HCT116 (cell line): ENCODE results near the gene THSD7A. TPM values are rescaled to one million over a fixed set of nuclear protein-coding genes. Genes with fewer than 3 reads are reported as not detected.

Source experiments
- ATAC-seq: fragments of 200-7000 bp; cut with Tn5 transposase; 2 replicates; pipeline ENCODE4 v1.9.1; 2020; ENCODE audit warnings: mild to moderate bottlenecking, moderate library complexity
- BruUV-seq: library from RNA; stranded (reverse); fragments of 400-500 nt; replicated peaks from 2 replicates; lab custom pipeline; 2021; lab: Mats Ljungman, UMichigan
- CTCF ChIA-PET: fragments of 300-600 bp; sonication (Branson Sonifier 250); formaldehyde crosslinking; loops from one replicate; lab custom pipeline; 2021; ENCODE audit warnings: antibody characterized with exemption; lab: Charles Lee
- POLR2A ChIA-PET: fragments of 300-600, 350-600 bp; sonication (Branson Sonifier 250); formaldehyde crosslinking; loops from one replicate; lab custom pipeline; 2021; ENCODE audit warnings: antibody characterized with exemption; lab: Charles Lee
- RAD21 ChIA-PET, 2 experiments: fragments of 300-600 bp; sonication (Branson Sonifier 250); formaldehyde crosslinking; loops; one replicate each; lab custom pipeline; 2023; ENCODE audit warnings: low total read pairs in 2 of 2; ENCODE audit not compliant: uncharacterized antibody in 2 of 2, unreplicated experiment in 2 of 2, low non-redundant PET in 1 of 2; lab: Charles Lee
- DNase-seq: peaks from one replicate; pipeline ENCODE4 v3.0.0-alpha.2; 2010; ENCODE audit warnings: low read depth, low spot score
- H2AFZ ChIP-seq: fragments of 200-600 bp; shearing (Covaris generic), sonication (generic); 2 replicates; pipeline ENCODE4 v1.6.1; 2017; ENCODE audit warnings: low read depth, mixed run types, mixed read lengths, antibody characterized with exemption, low read length; ENCODE audit not compliant: poor library complexity, severe bottlenecking
- H3K27ac ChIP-seq: 2 replicates; pipeline ENCODE4 v1.5.1; 2012; ENCODE audit warnings: low read depth, low read length
- H3K27me3 ChIP-seq: fragments of 200-600 bp; sonication (generic); 2 replicates; pipeline ENCODE4 v1.6.1; 2016; ENCODE audit warnings: mixed run types, low read length, mixed read lengths; ENCODE audit not compliant: insufficient read depth
- H3K36me3 ChIP-seq, 2 experiments: fragments of 200-500 bp in 1 of 2; fragments of 200-600 bp in 1 of 2; sonication (Bioruptor generic) in 1 of 2; sonication (generic) in 1 of 2; 2 replicates each; pipeline versions ENCODE4 v1.5.1 to v1.6.1; 2014 to 2016; ENCODE audit warnings: low read length in 2 of 2, inconsistent platforms in 1 of 2, mixed read lengths in 1 of 2, mixed run types in 1 of 2; ENCODE audit not compliant: insufficient read depth in 2 of 2, control insufficient read depth in 1 of 2
- H3K4me1 ChIP-seq, 2 experiments: fragments of 200-600 bp in 1 of 2; sonication (generic) in 1 of 2; 2 replicates each; pipeline versions ENCODE4 v1.5.1 to v1.6.1; 2012 to 2017; ENCODE audit warnings: low read length in 2 of 2, inconsistent platforms in 1 of 2, mild to moderate bottlenecking in 1 of 2, mixed read lengths in 1 of 2, mixed run types in 1 of 2, moderate library complexity in 1 of 2; ENCODE audit not compliant: insufficient read depth in 2 of 2, control insufficient read depth in 1 of 2
- H3K4me2 ChIP-seq: fragments of 200-600 bp; sonication (generic); 2 replicates; pipeline ENCODE4 v1.6.1; 2017; ENCODE audit warnings: mixed run types, low read length, mixed read lengths
- H3K4me3 ChIP-seq, 2 experiments: fragments of 200-600 bp in 1 of 2; sonication (generic) in 1 of 2; replicated peaks in 1 of 2; 2 replicates each; pipeline ENCODE4 v1.5.1; 2011 to 2016; ENCODE audit warnings: low read length in 2 of 2, control low read depth in 1 of 2, low read depth in 1 of 2, mild to moderate bottlenecking in 1 of 2, mixed read lengths in 1 of 2, mixed run types in 1 of 2
- H3K79me2 ChIP-seq: fragments of 200-600 bp; sonication (generic); 2 replicates; pipeline ENCODE4 v1.6.1; 2017; ENCODE audit warnings: mild to moderate bottlenecking, mixed run types, low read length, moderate library complexity, mixed read lengths; ENCODE audit not compliant: insufficient read depth
- H3K9ac ChIP-seq: fragments of 200-600 bp; sonication (generic); 2 replicates; pipeline ENCODE4 v1.6.1; 2016; ENCODE audit warnings: low read length, mixed read lengths
- H3K9me2 ChIP-seq: fragments of 200-600 bp; sonication (generic), shearing (Covaris generic); 2 replicates; pipeline ENCODE4 v1.6.1; 2017; ENCODE audit warnings: mixed run types, mild to moderate bottlenecking, moderate library complexity; ENCODE audit not compliant: insufficient read depth
- H3K9me3 ChIP-seq, 2 experiments: fragments of 200-500 bp in 1 of 2; fragments of 200-600 bp in 1 of 2; sonication (Bioruptor generic) in 1 of 2; sonication (generic) in 1 of 2; 2 replicates each; pipeline ENCODE4 v1.6.1; 2014 to 2017; ENCODE audit warnings: low read length in 2 of 2, mixed read lengths in 2 of 2, inconsistent platforms in 1 of 2, low read depth in 1 of 2, mild to moderate bottlenecking in 1 of 2, mixed run types in 1 of 2, moderate library complexity in 1 of 2; ENCODE audit not compliant: control insufficient read depth in 1 of 2, insufficient read depth in 1 of 2
- H4K20me1 ChIP-seq: fragments of 200-600 bp; sonication (generic), shearing (Covaris generic); 2 replicates; pipeline ENCODE4 v1.6.1; 2017; ENCODE audit warnings: mixed run types, mild to moderate bottlenecking, moderate library complexity; ENCODE audit not compliant: insufficient read depth
- ATF3 ChIP-seq: IDR thresholded peaks from 2 replicates; pipeline ENCODE4 v1.6.1; 2012
- CEBPB ChIP-seq: IDR thresholded peaks from 2 replicates; pipeline ENCODE4 v1.6.1; 2012; ENCODE audit warnings: low read depth
- CTCF ChIP-seq, 3 experiments: fragments of 200-600 bp in 1 of 3; sonication (generic) in 1 of 3; IDR thresholded peaks in 2 of 3; conservative IDR thresholded peaks in 1 of 3; 2 replicates each; pipeline ENCODE4 v1.5.1; 2012 to 2017; ENCODE audit warnings: low read depth in 2 of 3, low read length in 2 of 3, antibody characterized with exemption in 1 of 3, borderline replicate concordance in 1 of 3, control low read depth in 1 of 3, mild to moderate bottlenecking in 1 of 3, mixed read lengths in 1 of 3, mixed run types in 1 of 3, moderate library complexity in 1 of 3; ENCODE audit not compliant: insufficient read depth in 1 of 3
- POLR2A ChIP-seq: IDR thresholded peaks from 2 replicates; pipeline ENCODE4 v1.7.0; 2011; ENCODE audit warnings: borderline replicate concordance; ENCODE audit not compliant: insufficient read depth, insufficient read length; ENCODE audit errors: extremely low read depth
- RAD21 ChIP-seq: IDR thresholded peaks from 2 replicates; pipeline ENCODE4 v1.6.1; 2012; ENCODE audit warnings: low read depth, mild to moderate bottlenecking
- intact Hi-C: fragments of 100-400 bp; cut with micrococcal nuclease; formaldehyde crosslinking; loops from 2 replicates; pipeline ENCODE4 v1.10.0; 2022
- total RNA-seq: library from RNA; stranded (reverse); gene quantifications from one replicate; pipeline ENCODE4 v1.2.1, GENCODE V29; 2021; ENCODE audit not compliant: unreplicated experiment

THSD7A gene
- total RNA-seq, 1 experiment from 2014 or later: 0.05 TPM

- no TSS peak for BruUV-seq
- peak; percentile 22 for DNase-seq
- Histone ChIP-seq H3K79me2 (no peaks in the 10 kb centered on the region), H3K4me1 (no peaks in the 10 kb centered on the region), H4K20me1 (no peaks in the 10 kb centered on the region), H3K27me3 (no peaks in the 10 kb centered on the region), H3K36me3 (no peaks in the 10 kb centered on the region), H3K9me2 (no peaks in the 10 kb centered on the region), H3K27ac (no peak overlapping the region), H3K4me2 (peak overlapping the region; percentile 43), H3K4me3 (no peak overlapping the region), H2AFZ (peak overlapping the region; percentile 55), H3K9ac (no peak overlapping the region), H3K9me3 (no peaks in the 10 kb centered on the region)
- intact Hi-C loops: loop anchor here (5.0 to 10.0 kb wide), 2 partner anchors 457 to 929 kb away; no protein-coding TSS in a partner anchor
- ChIA-PET POLR2A (no interaction called here), RAD21 (no interaction called here), CTCF (interaction anchor here (1.2 kb wide), 1 partner anchor 931 kb away, joined by 3 read pairs; no protein-coding TSS in a partner anchor)
- TF ChIP-seq CTCF (IDR thresholded peaks at IDR 0.05 in 2 of 3, conservative IDR thresholded peaks at IDR 0.05 in 1 of 3; ENCODE audit: borderline replicate concordance in 1 of 3, insufficient read depth in 1 of 3, low read depth in 2 of 3, low read length in 2 of 3): peak; percentile 35 to 86 (median 59); a peak in 5 of 6 replicates
- TF ChIP-seq RAD21: peak; percentile 76
- TF ChIP-seq ATF3: no peak
- peak; percentile 70; the same call in 1 of the 2 replicates for TF ChIP-seq CEBPB
- peak; percentile 54 for ATAC-seq
These were observed 488.1 kb downstream of the THSD7A start for GRCh38 chr7:11343818-11344413.

DNA sequence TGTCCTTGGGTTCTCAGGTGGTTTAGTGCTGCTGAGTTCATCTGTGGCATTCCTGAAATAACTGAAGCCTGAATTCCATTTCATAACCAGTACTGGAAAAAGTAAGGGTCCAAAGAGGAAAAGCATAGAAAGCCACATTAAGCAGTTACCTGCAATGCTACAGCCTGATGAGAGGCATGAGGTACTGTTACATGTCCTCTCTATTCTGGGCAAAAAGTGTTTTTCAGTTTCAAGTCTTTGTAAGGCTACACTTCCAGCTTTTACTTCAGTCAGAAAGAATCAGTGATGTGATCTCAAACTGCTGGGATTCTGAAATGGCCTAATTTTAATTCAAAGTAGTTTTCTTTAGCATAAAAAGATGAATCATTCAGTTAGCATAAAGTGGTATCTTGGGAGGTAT is 488.9 kb downstream of the THSD7A start:
- no peak for TF ChIP-seq POLR2A
- TF ChIP-seq, all 23 proteins: peak for 0
- no peak overlapping the region for H3K4me3 ChIP-seq
- H2AFZ ChIP-seq: peak overlapping the region; percentile 55
- H3K4me1 ChIP-seq: no peaks in the 10 kb centered on the region
- H3K27me3 ChIP-seq: no peaks in the 10 kb centered on the region
- H3K4me2 ChIP-seq: no peak overlapping the region
- no peak overlapping the region for H3K9ac ChIP-seq
- H4K20me1 ChIP-seq: no peaks in the 10 kb centered on the region
- CTCF ChIA-PET: interaction anchor here (1.2 kb wide), 1 partner anchor 931 kb away, joined by 3 read pairs; no protein-coding TSS in a partner anchor
- POLR2A ChIA-PET: no interaction called here
- ATAC-seq (no peak), DNase-seq (no peak)
- RAD21 ChIA-PET: no interaction called here
- no peaks in the 10 kb centered on the region for H3K79me2 ChIP-seq
- H3K9me3 ChIP-seq: no peaks in the 10 kb centered on the region
- BruUV-seq: no TSS peak
- H3K9me2 ChIP-seq: no peaks in the 10 kb centered on the region
- H3K36me3 ChIP-seq: no peaks in the 10 kb centered on the region
- intact Hi-C loops: loop anchor here (5.0 to 10.0 kb wide), 2 partner anchors 456 to 928 kb away; no protein-coding TSS in a partner anchor
- H3K27ac ChIP-seq: no peak overlapping the region
